Fibroblast of skin of left biceps (primary cell): ENCODE data around the gene SLC4A3.

ENCODE experiments used
- DNase-seq, 2 experiments: peaks; one replicate each; pipeline ENCODE4 v3.0.0-alpha.2; 2013; ENCODE audit warnings: low read depth in 2 of 2

Gene SLC4A3, protein sequence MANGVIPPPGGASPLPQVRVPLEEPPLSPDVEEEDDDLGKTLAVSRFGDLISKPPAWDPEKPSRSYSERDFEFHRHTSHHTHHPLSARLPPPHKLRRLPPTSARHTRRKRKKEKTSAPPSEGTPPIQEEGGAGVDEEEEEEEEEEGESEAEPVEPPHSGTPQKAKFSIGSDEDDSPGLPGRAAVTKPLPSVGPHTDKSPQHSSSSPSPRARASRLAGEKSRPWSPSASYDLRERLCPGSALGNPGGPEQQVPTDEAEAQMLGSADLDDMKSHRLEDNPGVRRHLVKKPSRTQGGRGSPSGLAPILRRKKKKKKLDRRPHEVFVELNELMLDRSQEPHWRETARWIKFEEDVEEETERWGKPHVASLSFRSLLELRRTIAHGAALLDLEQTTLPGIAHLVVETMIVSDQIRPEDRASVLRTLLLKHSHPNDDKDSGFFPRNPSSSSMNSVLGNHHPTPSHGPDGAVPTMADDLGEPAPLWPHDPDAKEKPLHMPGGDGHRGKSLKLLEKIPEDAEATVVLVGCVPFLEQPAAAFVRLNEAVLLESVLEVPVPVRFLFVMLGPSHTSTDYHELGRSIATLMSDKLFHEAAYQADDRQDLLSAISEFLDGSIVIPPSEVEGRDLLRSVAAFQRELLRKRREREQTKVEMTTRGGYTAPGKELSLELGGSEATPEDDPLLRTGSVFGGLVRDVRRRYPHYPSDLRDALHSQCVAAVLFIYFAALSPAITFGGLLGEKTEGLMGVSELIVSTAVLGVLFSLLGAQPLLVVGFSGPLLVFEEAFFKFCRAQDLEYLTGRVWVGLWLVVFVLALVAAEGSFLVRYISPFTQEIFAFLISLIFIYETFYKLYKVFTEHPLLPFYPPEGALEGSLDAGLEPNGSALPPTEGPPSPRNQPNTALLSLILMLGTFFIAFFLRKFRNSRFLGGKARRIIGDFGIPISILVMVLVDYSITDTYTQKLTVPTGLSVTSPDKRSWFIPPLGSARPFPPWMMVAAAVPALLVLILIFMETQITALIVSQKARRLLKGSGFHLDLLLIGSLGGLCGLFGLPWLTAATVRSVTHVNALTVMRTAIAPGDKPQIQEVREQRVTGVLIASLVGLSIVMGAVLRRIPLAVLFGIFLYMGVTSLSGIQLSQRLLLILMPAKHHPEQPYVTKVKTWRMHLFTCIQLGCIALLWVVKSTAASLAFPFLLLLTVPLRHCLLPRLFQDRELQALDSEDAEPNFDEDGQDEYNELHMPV

GRCh38 chr2:219627103-219628100 is at the start of gene SLC4A3:
Gene SLC4A3 (plus strand): TSS chr2:219627630. CDS start chr2:219627993, 363 bp downstream.
- no peak for DNase-seq

GRCh38 chr2:219578811-219579613 is 48.4 kb upstream of the SLC4A3 start:
- DNase-seq = no peak

DNA sequence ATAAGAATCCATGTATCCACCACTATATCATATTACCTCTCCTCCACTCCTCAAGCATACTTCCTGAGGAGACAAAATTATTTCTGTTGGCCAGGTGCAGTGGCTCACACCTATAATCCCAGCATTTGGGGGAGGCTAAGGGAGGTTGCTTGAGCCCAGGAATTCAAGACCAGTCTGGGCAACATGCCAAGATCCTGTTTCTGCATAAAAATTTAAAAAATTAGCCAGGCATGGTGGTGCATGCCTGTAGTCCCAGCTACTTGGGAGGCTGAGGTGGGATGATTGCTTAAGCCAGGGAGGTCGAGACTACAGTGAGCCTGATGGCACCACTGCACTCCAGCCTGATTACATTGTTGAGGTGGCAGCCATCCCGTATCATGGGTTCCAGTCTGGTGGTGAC is 46.1 kb upstream of the SLC4A3 start:
- DNase-seq = no peak

GRCh38 chr2:219591091-219591490 is 36.3 kb upstream of the SLC4A3 start:
- DNase-seq = no peak

DNA sequence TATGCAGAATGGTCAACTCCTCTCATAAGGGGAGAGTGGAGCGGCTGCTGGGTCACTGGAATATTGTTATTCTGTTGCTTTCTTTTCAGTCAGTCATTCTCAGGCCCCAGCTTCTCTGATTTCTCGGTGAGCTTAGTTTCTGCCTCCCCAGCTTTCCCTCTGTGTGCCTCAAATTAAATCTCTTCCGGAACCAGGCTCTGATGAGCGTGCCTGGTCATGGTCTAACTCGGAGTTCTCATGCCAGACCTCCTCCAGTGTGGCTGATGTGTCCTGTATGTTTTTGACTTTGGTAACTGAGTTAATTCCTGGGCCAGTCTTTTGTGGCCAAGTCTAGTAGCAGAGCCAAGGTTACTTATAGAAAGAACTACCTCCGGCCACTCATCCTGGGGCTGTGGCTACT is 34.7 kb upstream of the SLC4A3 start:
- no peak for DNase-seq

DNA sequence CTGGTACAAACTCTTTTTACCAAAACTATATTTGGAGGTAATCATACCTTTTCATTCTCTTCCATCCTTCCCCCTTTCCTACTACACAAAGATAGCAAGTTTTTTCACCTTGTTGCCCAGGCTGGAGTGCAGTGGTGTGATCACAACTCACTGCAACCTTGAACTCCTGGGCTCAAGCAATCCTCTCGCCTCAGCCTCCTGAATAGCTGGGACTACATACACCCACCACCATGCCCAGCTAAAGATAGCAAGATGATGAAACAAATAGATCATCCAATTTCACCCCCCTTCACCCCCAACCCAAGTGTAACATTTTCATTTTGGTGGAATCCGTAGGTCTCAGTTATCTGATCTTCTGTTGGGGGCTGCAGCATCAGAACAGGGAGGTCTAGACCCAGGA is 34.3 kb upstream of the SLC4A3 start:
- no peak for DNase-seq

DNA sequence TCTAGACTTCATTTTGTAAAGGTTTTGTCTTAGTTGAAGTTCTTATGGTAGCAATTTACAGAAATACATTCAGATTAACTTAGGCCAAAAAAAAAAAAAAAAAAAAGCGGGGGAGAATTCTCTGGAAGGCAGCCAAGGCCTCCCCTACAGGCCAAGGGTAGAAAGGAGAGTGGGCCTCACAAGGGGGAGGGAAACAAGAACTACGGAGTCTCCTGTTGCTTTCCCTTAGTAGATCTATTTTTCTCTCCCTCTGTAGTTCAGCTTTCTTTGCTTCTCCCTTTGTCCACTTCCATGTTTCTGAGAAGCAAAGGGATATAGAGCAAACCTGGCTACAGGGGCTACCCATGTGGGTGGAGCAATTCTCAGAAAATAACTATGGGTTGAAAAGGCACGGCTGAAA is 32.2 kb upstream of the SLC4A3 start:
- DNase-seq = no peak

DNA sequence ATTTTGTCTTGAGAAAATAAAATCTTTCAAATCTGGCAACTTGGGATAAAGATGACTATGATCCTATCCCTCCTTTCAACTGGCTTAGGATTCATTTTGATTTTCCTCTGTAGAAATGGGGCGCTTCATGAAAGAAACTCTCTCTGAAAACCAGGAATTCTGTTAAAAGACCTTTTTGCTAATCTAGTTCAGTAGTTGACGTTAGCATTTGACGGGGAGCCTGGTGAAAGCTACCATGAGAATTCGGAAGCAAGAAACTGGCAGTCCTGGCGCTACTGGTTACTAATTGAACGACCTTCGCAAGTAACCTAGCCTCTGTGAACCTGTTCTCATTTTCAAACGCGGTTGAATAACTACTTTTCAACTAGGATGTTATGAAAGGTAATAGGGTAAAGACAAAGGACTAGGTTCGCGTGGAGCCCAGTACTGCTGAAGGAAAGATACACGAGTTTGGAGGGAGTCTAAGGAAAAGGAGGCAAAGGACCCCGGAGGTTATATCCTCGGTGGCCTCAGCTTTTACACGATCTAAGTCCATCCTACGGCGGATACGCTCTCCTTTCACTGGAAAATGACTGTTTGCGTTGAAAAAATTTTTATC is 30.4 kb upstream of the SLC4A3 start:
- DNase-seq = no peak

GRCh38 chr2:219597552-219598307 is 29.7 kb upstream of the SLC4A3 start, which contains the start of gene STK11IP:
Gene STK11IP (plus strand): TSS chr2:219597857. CDS start chr2:219598120, 263 bp downstream.
- DNase-seq = peak; percentile 82 to 87

GRCh38 chr2:219598308-219599078 is 28.9 kb upstream of the SLC4A3 start:
- no peak for DNase-seq

- DNase-seq = no peak
Observed at GRCh38 chr2:219603771-219604170, 23.7 kb upstream of the SLC4A3 start.

GRCh38 chr2:219605607-219605954 is 21.8 kb upstream of the SLC4A3 start:
- DNase-seq = no peak

- DNase-seq = no peak
Observed at GRCh38 chr2:219607931-219608330, 19.5 kb upstream of the SLC4A3 start.

DNA sequence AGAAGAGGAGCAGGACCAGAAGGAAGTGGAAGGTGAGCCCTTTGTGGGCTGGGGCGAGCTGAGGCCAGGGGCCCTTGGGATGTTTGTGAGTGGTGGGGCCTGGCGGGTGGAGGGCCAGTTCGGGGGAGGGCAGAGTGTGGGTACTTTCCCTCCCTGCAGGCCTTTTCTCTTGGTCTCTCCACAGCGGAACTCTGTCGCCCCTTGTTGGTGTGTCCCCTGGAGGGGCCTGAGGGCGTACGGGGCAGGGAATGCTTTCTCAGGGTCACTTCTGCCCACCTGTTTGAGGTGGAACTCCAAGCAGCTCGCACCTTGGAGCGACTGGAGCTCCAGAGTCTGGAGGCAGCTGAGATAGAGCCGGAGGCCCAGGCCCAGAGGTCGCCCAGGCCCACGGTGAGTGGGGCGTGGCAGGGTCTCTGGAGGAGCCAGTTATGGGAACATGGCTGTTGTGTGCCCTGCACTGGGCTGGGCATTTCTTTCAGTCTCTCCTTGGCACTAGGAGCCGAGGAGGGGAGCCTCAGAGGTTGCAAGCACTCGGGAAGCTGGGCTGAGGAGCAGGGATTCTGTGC is 18.9 kb upstream of the SLC4A3 start:
- no peak for DNase-seq

GRCh38 chr2:219609149-219609750 is 18.2 kb upstream of the SLC4A3 start:
- no peak for DNase-seq

DNA sequence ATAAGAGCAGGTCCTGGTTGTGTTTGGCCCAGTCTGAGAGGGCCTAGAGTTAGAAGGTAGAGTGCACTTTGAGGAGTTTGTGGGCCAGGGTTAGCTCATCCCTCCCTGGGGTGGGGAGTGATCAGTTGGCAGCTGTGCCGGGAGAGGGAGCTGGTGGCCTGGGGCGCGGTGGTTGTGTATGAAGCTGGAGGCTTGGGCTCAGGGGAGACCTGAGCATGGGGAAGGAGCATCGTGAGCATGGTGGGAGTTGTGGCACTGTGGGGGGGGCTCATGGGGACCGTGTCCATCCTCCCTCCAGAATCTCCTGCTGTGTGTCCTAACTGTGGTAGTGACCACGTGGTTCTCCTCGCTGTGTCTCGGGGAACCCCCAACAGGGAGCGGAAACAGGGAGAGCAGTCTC is 16.1 kb upstream of the SLC4A3 start:
- DNase-seq = no peak

DNA sequence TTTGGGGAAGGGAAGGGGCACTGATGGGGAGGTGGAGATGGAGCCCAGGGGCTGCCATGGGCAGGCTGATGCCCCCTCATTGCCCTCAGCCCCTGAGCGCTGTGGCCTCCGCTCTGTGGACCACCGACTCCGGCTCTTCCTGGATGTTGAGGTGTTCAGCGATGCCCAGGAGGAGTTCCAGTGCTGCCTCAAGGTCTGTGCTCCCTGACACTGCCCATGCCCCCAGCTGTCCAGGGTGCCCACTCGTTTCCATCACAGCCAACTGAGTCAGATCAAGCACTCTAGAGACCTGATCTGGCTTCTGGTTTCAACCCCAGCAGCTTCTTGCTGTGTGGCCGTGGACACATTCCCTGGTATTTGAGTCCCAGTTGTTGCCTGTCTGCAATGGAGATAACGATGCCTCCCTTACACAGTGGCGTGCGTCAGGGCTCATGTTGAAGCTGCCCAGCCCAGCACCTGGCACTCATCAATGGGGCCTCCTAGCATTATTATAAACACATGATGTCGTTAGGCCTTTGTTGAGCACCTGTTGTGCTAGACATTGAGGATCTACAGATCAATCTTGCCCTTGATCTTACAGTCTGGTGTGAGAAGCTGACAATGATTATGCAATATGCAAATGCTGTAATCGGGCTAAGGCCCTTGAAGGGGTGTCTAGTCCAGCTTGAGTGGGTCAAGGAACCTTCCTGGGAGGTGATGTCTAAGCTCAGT is 15.4 kb upstream of the SLC4A3 start:
- DNase-seq = no peak
